ENCODE results near the gene CRYBG1. TPM values are rescaled to one million over a fixed set of nuclear protein-coding genes. Genes with fewer than 3 reads are reported as not detected.

The CRYBG1 gene
- polyA plus RNA-seq, 1 donor from 2014 or later, result 0.73 TPM

DNA sequence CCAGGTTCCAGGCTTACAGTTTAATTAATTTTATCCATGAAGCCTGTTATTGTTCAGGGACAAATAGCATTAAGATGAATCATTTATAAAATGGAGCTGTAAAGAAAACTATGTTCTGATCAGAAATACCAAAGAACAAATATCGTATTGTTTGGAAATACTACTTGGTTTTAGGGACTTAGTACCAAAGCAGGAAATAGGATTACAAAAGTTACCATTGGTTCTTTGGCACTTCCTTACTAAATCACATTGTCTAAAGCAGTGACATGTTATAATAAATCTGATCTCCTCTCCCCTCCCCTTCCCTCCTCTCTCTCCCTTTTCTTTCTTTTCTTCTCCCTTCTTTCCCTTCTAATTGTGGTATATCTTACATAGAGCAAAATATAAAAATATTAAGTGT, 29.6 kb downstream of the CRYBG1 start:
- H3F3A ChIP-seq (ENCODE audit: insufficient read depth, low read length, poor library complexity, severe bottlenecking), result no peaks in the 10 kb centered on the region
- H4K20me1 ChIP-seq (ENCODE audit: insufficient read depth), result no peaks in the 10 kb centered on the region
- H3K4me3 ChIP-seq (ENCODE audit: low read length), result no peak overlapping the region
- no peaks in the 10 kb centered on the region for H3K27me3 ChIP-seq (ENCODE audit: insufficient read depth, low read depth, low read length)
- no peak for TF ChIP-seq RAD21 (conservative IDR thresholded peaks at IDR 0.05)
- H3K9me3 ChIP-seq (ENCODE audit: low read length), result no peaks in the 10 kb centered on the region
- no peaks in the 10 kb centered on the region for H3K36me3 ChIP-seq (ENCODE audit: insufficient read depth, low read length)
- H3K79me2 ChIP-seq (replicated peaks; ENCODE audit: insufficient read depth, low read length), result no peaks in the 10 kb centered on the region
- H3K9ac ChIP-seq (ENCODE audit: low read length), result no peak overlapping the region
- no peak overlapping the region for H2AFZ ChIP-seq (ENCODE audit: low read depth, low read length)
- no peaks in the 10 kb centered on the region for H3K9me2 ChIP-seq (ENCODE audit: insufficient read depth, low read length)
- H3K4me2 ChIP-seq (ENCODE audit: low read length), result no peak overlapping the region
- no peak overlapping the region for H3K27ac ChIP-seq (ENCODE audit: low read length)

DNA sequence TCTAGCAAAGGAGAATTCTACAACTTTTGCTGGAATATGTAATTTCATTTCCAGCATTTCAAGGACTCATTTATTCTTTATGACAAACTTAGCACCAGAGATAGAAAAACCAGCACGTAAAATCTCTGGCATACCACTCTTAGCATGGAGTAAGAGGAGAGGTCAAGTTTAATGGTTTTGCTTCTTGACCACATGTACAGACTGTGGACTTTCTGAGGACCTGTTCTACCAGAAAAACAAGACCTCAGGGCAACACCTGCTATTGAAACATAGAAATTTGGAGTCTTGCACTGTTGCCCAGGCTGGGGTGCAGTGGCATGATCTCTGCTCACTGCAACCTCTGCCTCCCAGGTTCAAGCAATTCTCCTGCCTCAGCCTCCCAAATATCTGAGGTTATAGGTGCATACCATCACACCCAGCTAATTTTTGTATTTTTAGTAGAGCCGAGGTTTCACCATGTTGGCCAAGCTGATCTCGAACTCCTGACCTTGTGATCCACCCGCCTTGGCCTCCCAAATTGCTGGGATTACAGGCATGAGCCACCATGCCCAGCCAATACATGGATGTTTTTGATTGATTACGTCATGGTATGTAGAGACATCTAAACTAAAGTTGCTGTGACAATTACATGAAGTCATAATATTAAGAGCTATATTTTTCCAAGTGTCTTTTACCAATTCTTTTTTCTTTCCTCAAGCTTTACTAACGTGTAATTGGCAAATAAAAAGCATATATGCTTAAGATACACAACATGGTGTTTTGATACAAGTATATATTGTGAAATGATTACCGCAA, 36.1 kb downstream of the CRYBG1 start:
- TF ChIP-seq EZH2 (IDR thresholded peaks at IDR 0.05; ENCODE audit: borderline replicate concordance, insufficient read depth, low read length, poor library complexity, severe bottlenecking) (no peak), REST (IDR thresholded peaks at IDR 0.05; ENCODE audit: borderline replicate concordance) (no peak), TAF1 (IDR thresholded peaks at IDR 0.05; ENCODE audit: low read depth) (no peak), SMC3 (conservative IDR thresholded peaks at IDR 0.05; ENCODE audit: poor library complexity) (no peak), EP300 (conservative IDR thresholded peaks at IDR 0.05; ENCODE audit: poor library complexity, severe bottlenecking) (no peak), RAD21 (conservative IDR thresholded peaks at IDR 0.05) (no peak), MXI1 (conservative IDR thresholded peaks at IDR 0.05; ENCODE audit: poor library complexity, severe bottlenecking) (no peak), POLR2AphosphoS5 (IDR thresholded peaks at IDR 0.05) (no peak)
- TF ChIP-seq, protein P1, sequence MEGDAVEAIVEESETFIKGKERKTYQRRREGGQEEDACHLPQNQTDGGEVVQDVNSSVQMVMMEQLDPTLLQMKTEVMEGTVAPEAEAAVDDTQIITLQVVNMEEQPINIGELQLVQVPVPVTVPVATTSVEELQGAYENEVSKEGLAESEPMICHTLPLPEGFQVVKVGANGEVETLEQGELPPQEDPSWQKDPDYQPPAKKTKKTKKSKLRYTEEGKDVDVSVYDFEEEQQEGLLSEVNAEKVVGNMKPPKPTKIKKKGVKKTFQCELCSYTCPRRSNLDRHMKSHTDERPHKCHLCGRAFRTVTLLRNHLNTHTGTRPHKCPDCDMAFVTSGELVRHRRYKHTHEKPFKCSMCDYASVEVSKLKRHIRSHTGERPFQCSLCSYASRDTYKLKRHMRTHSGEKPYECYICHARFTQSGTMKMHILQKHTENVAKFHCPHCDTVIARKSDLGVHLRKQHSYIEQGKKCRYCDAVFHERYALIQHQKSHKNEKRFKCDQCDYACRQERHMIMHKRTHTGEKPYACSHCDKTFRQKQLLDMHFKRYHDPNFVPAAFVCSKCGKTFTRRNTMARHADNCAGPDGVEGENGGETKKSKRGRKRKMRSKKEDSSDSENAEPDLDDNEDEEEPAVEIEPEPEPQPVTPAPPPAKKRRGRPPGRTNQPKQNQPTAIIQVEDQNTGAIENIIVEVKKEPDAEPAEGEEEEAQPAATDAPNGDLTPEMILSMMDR (IDR thresholded peaks at IDR 0.05; ENCODE audit: poor library complexity, severe bottlenecking), result no peak
- no peaks in the 10 kb centered on the region for H3K9me2 ChIP-seq (ENCODE audit: insufficient read depth, low read length)
- no peak overlapping the region for H2AFZ ChIP-seq (ENCODE audit: low read depth, low read length)
- no peak overlapping the region for H3K4me3 ChIP-seq (ENCODE audit: low read length)
- H3K9me3 ChIP-seq (ENCODE audit: low read length), result no peaks in the 10 kb centered on the region
- no peaks in the 10 kb centered on the region for H4K20me1 ChIP-seq (ENCODE audit: insufficient read depth)
- no peaks in the 10 kb centered on the region for H3K79me2 ChIP-seq (replicated peaks; ENCODE audit: insufficient read depth, low read length)
- H3K4me2 ChIP-seq (ENCODE audit: low read length), result no peak overlapping the region
- no peaks in the 10 kb centered on the region for H3K36me3 ChIP-seq (ENCODE audit: insufficient read depth, low read length)
- H3K27ac ChIP-seq (ENCODE audit: low read length), result no peak overlapping the region
- H3F3A ChIP-seq (ENCODE audit: insufficient read depth, low read length, poor library complexity, severe bottlenecking), result no peaks in the 10 kb centered on the region
- no peak overlapping the region for H3K9ac ChIP-seq (ENCODE audit: low read length)
- no peaks in the 10 kb centered on the region for H3K27me3 ChIP-seq (ENCODE audit: insufficient read depth, low read depth, low read length)
